ENCODE data around the gene PALM2AKAP2.

The PALM2AKAP2 gene

DNA sequence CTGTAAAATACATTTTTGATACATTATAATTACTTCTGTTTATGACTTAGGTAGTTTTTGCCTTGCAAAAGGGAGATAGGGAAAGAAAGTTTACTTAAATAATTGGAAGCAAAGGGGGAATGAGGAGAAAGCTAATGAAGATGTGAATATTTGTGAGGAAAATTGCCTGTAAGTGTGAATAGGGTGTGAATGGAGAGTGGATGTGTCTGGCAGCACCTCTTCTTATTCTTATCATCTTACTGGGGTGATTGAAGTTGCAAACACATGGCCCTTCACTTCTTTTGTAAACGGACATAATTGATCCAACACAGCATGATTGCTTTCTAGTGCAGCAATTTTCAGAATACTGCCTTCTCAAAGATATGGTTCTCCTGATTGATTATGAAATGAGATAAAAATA lies 46.6 kb downstream of the PALM2AKAP2 start:
- TF ChIP-seq SUZ12 (IDR thresholded peaks at IDR 0.05; ENCODE audit: extremely low read depth, insufficient read depth, insufficient read length) (no peak), ZNF274 (IDR thresholded peaks at IDR 0.05; ENCODE audit: low read depth, low read length) (no peak)
- DNase-seq (ENCODE audit: low read depth, low spot score), result no peak
- H3K4me1 ChIP-seq (ENCODE audit: insufficient read depth, insufficient read length), result no peaks in the 10 kb centered on the region
- no peaks in the 10 kb centered on the region for H3K27me3 ChIP-seq (ENCODE audit: insufficient read depth, insufficient read length)
- H3K9ac ChIP-seq (ENCODE audit: insufficient read length, low read depth), result no peak overlapping the region
- no peaks in the 10 kb centered on the region for H3K9me3 ChIP-seq (ENCODE audit: insufficient read depth, low read length)
- peaks cover 6% of the 10 kb centered on the region for H3K36me3 ChIP-seq (ENCODE audit: insufficient read depth, insufficient read length, low read length)
- no peak overlapping the region for H3K4me3 ChIP-seq (ENCODE audit: insufficient read length, low read depth)

DNA sequence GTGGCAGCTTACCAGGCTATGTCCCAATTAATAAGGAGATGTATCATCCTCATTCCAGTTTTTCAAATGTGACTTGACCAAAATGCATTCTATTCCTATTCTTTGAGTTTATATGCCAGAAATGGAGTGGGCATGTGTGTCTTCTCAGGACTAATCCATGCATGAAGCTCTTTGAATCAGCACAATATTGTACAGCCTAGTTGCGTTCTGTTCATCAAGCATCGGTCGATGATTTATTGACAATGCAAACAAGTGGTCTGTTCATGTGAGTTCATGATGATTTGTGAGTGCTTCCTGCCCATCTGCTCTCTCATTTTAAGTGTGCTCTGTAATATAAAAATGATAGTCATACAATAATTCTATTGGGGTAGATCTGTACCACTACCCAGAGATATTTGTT lies 48.3 kb downstream of the PALM2AKAP2 start:
- no peak for DNase-seq (ENCODE audit: low read depth, low spot score)
- Histone ChIP-seq H3K9me3 (ENCODE audit: insufficient read depth, low read length) (peaks cover under 1% of the 10 kb centered on the region; the same call in 1 of the 2 replicates), H3K4me1 (ENCODE audit: insufficient read depth, insufficient read length) (no peaks in the 10 kb centered on the region), H3K36me3 (ENCODE audit: insufficient read depth, insufficient read length, low read length) (peaks cover 6% of the 10 kb centered on the region), H3K27me3 (ENCODE audit: insufficient read depth, insufficient read length) (no peaks in the 10 kb centered on the region), H3K9ac (ENCODE audit: insufficient read length, low read depth) (no peak overlapping the region), H3K4me3 (ENCODE audit: insufficient read length, low read depth) (no peak overlapping the region)
- TF ChIP-seq SUZ12 (IDR thresholded peaks at IDR 0.05; ENCODE audit: extremely low read depth, insufficient read depth, insufficient read length), result no peak
- no peak for TF ChIP-seq YY1 (IDR thresholded peaks at IDR 0.05; ENCODE audit: insufficient read depth, insufficient read length)
- no peak for TF ChIP-seq ZNF274 (IDR thresholded peaks at IDR 0.05; ENCODE audit: low read depth, low read length)

Measured in NT2/D1 (cell line).